ENCODE measurements around the gene LPAR2. TPM values are rescaled to one million over a fixed set of nuclear protein-coding genes. Genes with fewer than 3 reads are reported as not detected.

The LPAR2 gene
- total and polyA plus RNA-seq, 2 experiments from 2014 or later, result 39.4 to 63.1 TPM

- Histone ChIP-seq H3K27ac (ENCODE audit: low read depth) (no peak overlapping the region), H3K9me2 (ENCODE audit: insufficient read depth) (no peaks in the 10 kb centered on the region), H3K4me2 (no peak overlapping the region), H3K4me3 (no peak overlapping the region), H3K4me1 (ENCODE audit: insufficient read depth) (no peaks in the 10 kb centered on the region; the same call in 1 of the 2 replicates), H3F3A (replicated peaks; ENCODE audit: low read depth) (0 out of 2 replicates have a peak, but pooled peaks cover 3% of the 10 kb centered on the region), H3K79me2 (replicated peaks; ENCODE audit: insufficient read depth) (no peaks in the 10 kb centered on the region), H4K20me1 (replicated peaks; ENCODE audit: insufficient read depth) (no peaks in the 10 kb centered on the region), H3K27me3 (ENCODE audit: insufficient read depth) (peaks cover 7% of the 10 kb centered on the region; the same call in 1 of the 2 replicates), H2AFZ (no peak overlapping the region), H3K36me3 (ENCODE audit: insufficient read depth) (no peaks in the 10 kb centered on the region)
- Mint-ChIP-seq H3K27ac (no peak overlapping the region), H3K9me3 (no peaks in the 10 kb centered on the region; the same call in 2 of the 3 replicates), H3K4me3 (no peak overlapping the region), H3K36me3 (ENCODE audit: low read depth) (no peaks in the 10 kb centered on the region; the same call in 2 of the 3 replicates), H3K27me3 (ENCODE audit: insufficient read depth, low read depth, poor library complexity) (peaks cover 22% of the 10 kb centered on the region), H3K4me1 (peaks cover 9% of the 10 kb centered on the region; the same call in 2 of the 3 replicates)
- ATAC-seq, result no peak
- TF ChIP-seq, protein P1, sequence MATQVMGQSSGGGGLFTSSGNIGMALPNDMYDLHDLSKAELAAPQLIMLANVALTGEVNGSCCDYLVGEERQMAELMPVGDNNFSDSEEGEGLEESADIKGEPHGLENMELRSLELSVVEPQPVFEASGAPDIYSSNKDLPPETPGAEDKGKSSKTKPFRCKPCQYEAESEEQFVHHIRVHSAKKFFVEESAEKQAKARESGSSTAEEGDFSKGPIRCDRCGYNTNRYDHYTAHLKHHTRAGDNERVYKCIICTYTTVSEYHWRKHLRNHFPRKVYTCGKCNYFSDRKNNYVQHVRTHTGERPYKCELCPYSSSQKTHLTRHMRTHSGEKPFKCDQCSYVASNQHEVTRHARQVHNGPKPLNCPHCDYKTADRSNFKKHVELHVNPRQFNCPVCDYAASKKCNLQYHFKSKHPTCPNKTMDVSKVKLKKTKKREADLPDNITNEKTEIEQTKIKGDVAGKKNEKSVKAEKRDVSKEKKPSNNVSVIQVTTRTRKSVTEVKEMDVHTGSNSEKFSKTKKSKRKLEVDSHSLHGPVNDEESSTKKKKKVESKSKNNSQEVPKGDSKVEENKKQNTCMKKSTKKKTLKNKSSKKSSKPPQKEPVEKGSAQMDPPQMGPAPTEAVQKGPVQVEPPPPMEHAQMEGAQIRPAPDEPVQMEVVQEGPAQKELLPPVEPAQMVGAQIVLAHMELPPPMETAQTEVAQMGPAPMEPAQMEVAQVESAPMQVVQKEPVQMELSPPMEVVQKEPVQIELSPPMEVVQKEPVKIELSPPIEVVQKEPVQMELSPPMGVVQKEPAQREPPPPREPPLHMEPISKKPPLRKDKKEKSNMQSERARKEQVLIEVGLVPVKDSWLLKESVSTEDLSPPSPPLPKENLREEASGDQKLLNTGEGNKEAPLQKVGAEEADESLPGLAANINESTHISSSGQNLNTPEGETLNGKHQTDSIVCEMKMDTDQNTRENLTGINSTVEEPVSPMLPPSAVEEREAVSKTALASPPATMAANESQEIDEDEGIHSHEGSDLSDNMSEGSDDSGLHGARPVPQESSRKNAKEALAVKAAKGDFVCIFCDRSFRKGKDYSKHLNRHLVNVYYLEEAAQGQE (IDR thresholded peaks at IDR 0.05; ENCODE audit: unreplicated experiment), result no peak
- no peak for TF ChIP-seq JUNB (IDR thresholded peaks at IDR 0.05; ENCODE audit: unreplicated experiment)
- no peak for TF ChIP-seq ZNF331 (CRISPR knock-in tag; IDR thresholded peaks at IDR 0.05; ENCODE audit: low read depth)
- TF ChIP-seq NANOG (IDR thresholded peaks at IDR 0.05; ENCODE audit: borderline replicate concordance), result no peak
- no peak for TF ChIP-seq ZNF114 (CRISPR knock-in tag; IDR thresholded peaks at IDR 0.05)
- no peak for TF ChIP-seq EZH2 (IDR thresholded peaks at IDR 0.05; ENCODE audit: low read depth, unreplicated experiment)
- TF ChIP-seq CREB1 (CRISPR knock-in tag; IDR thresholded peaks at IDR 0.05; ENCODE audit: low read depth), result no peak
- TF ChIP-seq EZH2phosphoT487 (IDR thresholded peaks at IDR 0.05; ENCODE audit: unreplicated experiment), result no peak
- DNase-seq (ENCODE audit: low spot score), result no peak
These were observed 12.9 kb downstream of the LPAR2 start for GRCh38 chr19:19615086-19615485.

DNA sequence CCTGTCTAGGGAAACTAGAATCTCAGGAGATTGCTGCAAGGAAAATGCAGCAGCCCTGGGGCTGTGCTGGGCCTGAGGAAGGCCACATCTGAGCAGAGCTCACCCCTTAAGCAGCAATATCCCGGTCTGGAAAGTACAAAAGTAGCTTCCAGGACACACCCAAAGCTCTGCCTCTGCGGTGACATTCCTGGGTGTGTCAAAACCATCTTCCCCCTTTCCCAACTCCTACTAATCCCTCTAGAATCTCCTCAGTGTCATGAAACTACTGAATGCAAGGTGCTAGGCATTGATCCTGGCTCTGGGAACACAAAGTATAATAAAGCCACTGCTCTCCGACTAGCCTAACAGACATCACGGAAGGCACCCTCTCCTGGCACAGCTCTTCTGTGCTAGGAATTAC is 14.5 kb downstream of the LPAR2 start:
- no peak for ATAC-seq
- Histone ChIP-seq H4K20me1 (replicated peaks; ENCODE audit: insufficient read depth) (no peaks in the 10 kb centered on the region), H3K9me2 (ENCODE audit: insufficient read depth) (no peaks in the 10 kb centered on the region), H3K27me3 (ENCODE audit: insufficient read depth) (peaks cover 7% of the 10 kb centered on the region; the same call in 1 of the 2 replicates), H3K79me2 (replicated peaks; ENCODE audit: insufficient read depth) (no peaks in the 10 kb centered on the region), H3F3A (replicated peaks; ENCODE audit: low read depth) (0 out of 2 replicates have a peak, but pooled peaks cover 3% of the 10 kb centered on the region), H3K4me2 (no peak overlapping the region), H2AFZ (no peak overlapping the region), H3K4me3 (no peak overlapping the region), H3K27ac (ENCODE audit: low read depth) (no peak overlapping the region), H3K4me1 (ENCODE audit: insufficient read depth) (no peaks in the 10 kb centered on the region), H3K36me3 (ENCODE audit: insufficient read depth) (no peaks in the 10 kb centered on the region)
- Mint-ChIP-seq H3K36me3 (ENCODE audit: low read depth) (no peaks in the 10 kb centered on the region; the same call in 2 of the 3 replicates), H3K27ac (no peak overlapping the region), H3K4me1 (peaks cover 3% of the 10 kb centered on the region; the same call in 1 of the 3 replicates), H3K9me3 (no peaks in the 10 kb centered on the region; the same call in 2 of the 3 replicates), H3K27me3 (ENCODE audit: insufficient read depth, low read depth, poor library complexity) (peaks cover 14% of the 10 kb centered on the region), H3K4me3 (no peak overlapping the region)
- no peak for DNase-seq (ENCODE audit: low spot score)
- no peak for TF ChIP-seq ZNF114 (CRISPR knock-in tag; IDR thresholded peaks at IDR 0.05)
- TF ChIP-seq STAT1 (IDR thresholded peaks at IDR 0.05; ENCODE audit: unreplicated experiment), result no peak
- TF ChIP-seq NANOG (IDR thresholded peaks at IDR 0.05; ENCODE audit: borderline replicate concordance), result no peak
- TF ChIP-seq ETS1 (IDR thresholded peaks at IDR 0.05), result no peak
- no peak for TF ChIP-seq POLR2AphosphoS5 (IDR thresholded peaks at IDR 0.05; ENCODE audit: low read depth)

Data from GM23338 (cell line).